SK-N-MC (cell line): ENCODE results near the gene TTLL1.

Experiments
- FOXP2 ChIP-seq: optimal IDR thresholded peaks from 2 replicates; pipeline ENCODE3; 2011; ENCODE audit warnings: mild to moderate bottlenecking, moderate library complexity; ENCODE audit not compliant: insufficient read depth; ENCODE audit errors: extremely low read length, control extremely low read depth
- POLR2AphosphoS5 ChIP-seq: IDR thresholded peaks from 2 replicates; pipeline ENCODE4 v1.6.1; 2012; ENCODE audit warnings: mild to moderate bottlenecking, low read depth, low read length, borderline replicate concordance

DNA sequence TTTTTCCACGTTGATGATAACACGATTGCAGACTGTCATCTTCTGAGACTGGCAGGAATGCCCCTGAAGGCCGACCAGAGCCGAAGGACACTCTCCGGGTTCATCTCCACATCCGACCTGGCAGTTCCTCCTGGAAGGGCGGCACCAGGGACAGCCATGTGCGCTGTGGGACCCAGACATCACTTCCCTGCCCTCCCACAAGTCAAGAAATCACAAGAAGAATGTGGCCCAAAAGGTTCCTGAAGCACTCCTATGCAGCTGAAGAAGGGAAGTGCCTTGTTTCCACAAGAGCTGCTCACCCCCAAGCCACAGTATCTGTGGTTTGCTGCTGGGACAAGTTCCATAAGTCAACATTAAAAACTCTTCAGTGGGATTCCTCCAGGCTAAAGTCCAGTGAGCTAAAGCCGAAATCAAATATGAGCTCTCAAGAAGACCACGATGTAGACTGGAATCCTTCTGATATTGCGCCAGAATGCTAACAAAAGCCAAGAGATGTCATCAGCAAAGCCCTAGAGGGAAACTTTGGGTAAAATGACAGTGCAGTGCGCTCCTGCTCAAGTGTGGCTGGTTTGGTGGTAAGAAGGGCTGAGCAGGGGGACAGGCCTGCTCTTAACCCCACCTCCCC, 95.4 kb downstream of the TTLL1 start:
- no peak for TF ChIP-seq POLR2AphosphoS5
- TF ChIP-seq FOXP2: no peak
